Sigmoid colon (tissue), 7 donors: Measurements from ENCODE around the gene POLK. TPM values are rescaled to one million over a fixed set of nuclear protein-coding genes. Genes with fewer than 3 reads are reported as not detected.

Experiments used
- DNase-seq: peaks from one replicate; pipeline ENCODE4 v3.0.0-alpha.2; 2019
- H3K27ac ChIP-seq, 4 donors: fragments of 200-600 bp; sonication (generic); one replicate each; pipeline ENCODE4 v1.5.1; 2016 to 2019; ENCODE audit warnings: mild to moderate bottlenecking in 1 of 4
- H3K27me3 ChIP-seq, 3 donors: fragments of 200-600 bp; sonication (generic); one replicate each; pipeline ENCODE4 v1.5.1; 2019; ENCODE audit warnings: mild to moderate bottlenecking in 1 of 3
- H3K36me3 ChIP-seq, 4 donors: fragments of 200-600 bp; sonication (generic); one replicate each; pipeline ENCODE4 v1.5.1; 2016 to 2019
- H3K4me1 ChIP-seq, 4 donors: fragments of 200-600 bp; sonication (generic); one replicate each; pipeline ENCODE4 v1.5.1; 2017 to 2019
- H3K4me3 ChIP-seq, 4 donors: fragments of 200-600 bp; sonication (generic); one replicate each; pipeline ENCODE4 v1.5.1; 2017 to 2019; ENCODE audit warnings: mild to moderate bottlenecking in 2 of 4, moderate library complexity in 1 of 4
- H3K9me3 ChIP-seq, 4 donors: fragments of 200-600 bp in 3 of 4; sonication (generic) in 3 of 4; one replicate each; pipeline versions ENCODE4 v1.5.1 to v1.6.1; 2013 to 2019
- EP300 ChIP-seq, 4 donors: sonication (generic); formaldehyde crosslinking; IDR thresholded peaks; one replicate each; pipeline ENCODE4 v1.6.1; 2017; ENCODE audit warnings: antibody characterized with exemption in 4 of 4
- POLR2A ChIP-seq, 2 donors: fragments of 450-650 bp; IDR thresholded peaks; one replicate each; pipeline ENCODE4 v1.6.1; 2016; ENCODE audit warnings: antibody characterized with exemption in 2 of 2, mild to moderate bottlenecking in 2 of 2, moderate library complexity in 2 of 2
- POLR2AphosphoS5 ChIP-seq, 4 donors: sonication (generic); formaldehyde crosslinking; IDR thresholded peaks; one replicate each; pipeline ENCODE4 v1.6.1; 2017; ENCODE audit warnings: antibody characterized with exemption in 4 of 4
- WGBS, 2 donors: extraction: QIAGEN DNeasy Blood & Tissue Kit; methylation state at CpG; one replicate each; pipeline ENCODE4 v1.1.7; 2013; 5-methylcytosine and 5-hydroxymethylcytosine counted together
- intact Hi-C: fragments of 100-400 bp; cut with DNase I; formaldehyde crosslinking; loops from one replicate; pipeline ENCODE4 v1.15.1; 2023
- polyA plus RNA-seq, 3 donors: library from polyadenylated mRNA; stranded (reverse); fragments of 200-250 nt; gene quantifications; one replicate each; pipeline ENCODE4 v1.2.3, GENCODE V29; 2013
- total RNA-seq, 4 donors: library from RNA; depleted of rRNA; stranded (reverse); fragments of >200 nt; gene quantifications; one replicate each; pipeline ENCODE4 v1.1.0, GENCODE V29; 2016
- TF ChIP-seq, protein P1 (sequence below), 4 experiments: fragments of 450-650 bp in 3 of 4; fragments of 200-600 bp in 1 of 4; IDR thresholded peaks; one replicate each; pipeline ENCODE4 v1.5.1; 2016 to 2019; ENCODE audit warnings: antibody characterized with exemption in 4 of 4, mild to moderate bottlenecking in 3 of 4, moderate library complexity in 2 of 4
- donor health status: healthy with polysubstance abuse.
- donor health status: Bipolar disorder and iron deficiency.
- donor health status: healthy.

Gene POLK
- total and polyA plus RNA-seq, 7 donors = 3.9 to 48.5 (median 35.2) TPM

- DNase-seq = no peak
Observed at GRCh38 chr5:75623846-75624245, 112.2 kb downstream of the POLK start.

GRCh38 chr5:75626959-75627358, 115.3 kb downstream of the POLK start:
- H3K4me3 ChIP-seq = no peak overlapping the region
- H3K36me3 ChIP-seq = no peaks in the 10 kb centered on the region
- intact Hi-C loops = no loop called here

More at GRCh38 chr5:75623846-75624245, 112.2 kb downstream of the POLK start:
- TF ChIP-seq, protein P1, sequence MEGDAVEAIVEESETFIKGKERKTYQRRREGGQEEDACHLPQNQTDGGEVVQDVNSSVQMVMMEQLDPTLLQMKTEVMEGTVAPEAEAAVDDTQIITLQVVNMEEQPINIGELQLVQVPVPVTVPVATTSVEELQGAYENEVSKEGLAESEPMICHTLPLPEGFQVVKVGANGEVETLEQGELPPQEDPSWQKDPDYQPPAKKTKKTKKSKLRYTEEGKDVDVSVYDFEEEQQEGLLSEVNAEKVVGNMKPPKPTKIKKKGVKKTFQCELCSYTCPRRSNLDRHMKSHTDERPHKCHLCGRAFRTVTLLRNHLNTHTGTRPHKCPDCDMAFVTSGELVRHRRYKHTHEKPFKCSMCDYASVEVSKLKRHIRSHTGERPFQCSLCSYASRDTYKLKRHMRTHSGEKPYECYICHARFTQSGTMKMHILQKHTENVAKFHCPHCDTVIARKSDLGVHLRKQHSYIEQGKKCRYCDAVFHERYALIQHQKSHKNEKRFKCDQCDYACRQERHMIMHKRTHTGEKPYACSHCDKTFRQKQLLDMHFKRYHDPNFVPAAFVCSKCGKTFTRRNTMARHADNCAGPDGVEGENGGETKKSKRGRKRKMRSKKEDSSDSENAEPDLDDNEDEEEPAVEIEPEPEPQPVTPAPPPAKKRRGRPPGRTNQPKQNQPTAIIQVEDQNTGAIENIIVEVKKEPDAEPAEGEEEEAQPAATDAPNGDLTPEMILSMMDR (IDR thresholded peaks at IDR 0.05) = no peak
- TF ChIP-seq POLR2AphosphoS5 (IDR thresholded peaks at IDR 0.05) = no peak
- no peak for TF ChIP-seq POLR2A (IDR thresholded peaks at IDR 0.05)
- TF ChIP-seq EP300 (IDR thresholded peaks at IDR 0.05) = no peak
- Histone ChIP-seq H3K4me1 (peaks cover 0 to 6% (median 0%) of the 10 kb centered on the region in 4 donors), H3K27me3 (no peaks in the 10 kb centered on the region), H3K9me3 (no peaks in the 10 kb centered on the region), H3K27ac (no peak overlapping the region), H3K36me3 (no peaks in the 10 kb centered on the region), H3K4me3 (no peak overlapping the region)
- intact Hi-C loops = no loop called here

DNA sequence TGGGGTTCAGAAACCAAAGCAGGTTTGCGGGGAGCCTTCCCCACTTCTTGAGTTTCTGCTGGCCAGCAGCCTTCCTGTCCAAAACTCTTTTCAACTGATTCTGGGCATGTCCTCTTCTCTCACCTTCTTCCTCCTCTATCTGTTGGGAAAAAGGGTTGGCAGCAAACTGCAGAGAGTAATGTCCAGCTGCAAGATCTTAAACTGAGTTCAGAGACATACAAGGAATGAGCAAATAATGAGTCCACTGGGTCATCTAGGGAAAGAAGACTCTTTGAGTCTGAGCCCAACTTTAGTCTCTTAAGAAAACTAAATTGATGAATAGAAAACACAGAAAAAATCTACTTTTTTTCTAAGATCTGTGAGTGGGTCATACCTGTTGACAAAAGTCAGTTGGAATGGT, 116.1 kb downstream of the POLK start:
- 94 to 100% methylated on average over 1 of the region's 1 CpG for WGBS, 2 donors
- Histone ChIP-seq H3K9me3 (no peaks in the 10 kb centered on the region), H3K36me3 (no peaks in the 10 kb centered on the region), H3K4me3 (no peak overlapping the region), H3K27me3 (no peaks in the 10 kb centered on the region), H3K4me1 (no peaks in the 10 kb centered on the region), H3K27ac (no peak overlapping the region)
- no peak for DNase-seq
- intact Hi-C loops = no loop called here
- TF ChIP-seq EP300 (IDR thresholded peaks at IDR 0.05) (no peak), POLR2AphosphoS5 (IDR thresholded peaks at IDR 0.05) (no peak), POLR2A (IDR thresholded peaks at IDR 0.05) (no peak)
- TF ChIP-seq, protein P1 (IDR thresholded peaks at IDR 0.05) = no peak

More at GRCh38 chr5:75626959-75627358, 115.3 kb downstream of the POLK start:
- Histone ChIP-seq H3K4me1 (no peaks in the 10 kb centered on the region), H3K9me3 (no peaks in the 10 kb centered on the region), H3K27me3 (no peaks in the 10 kb centered on the region), H3K27ac (no peak overlapping the region)
- TF ChIP-seq POLR2AphosphoS5 (IDR thresholded peaks at IDR 0.05) (no peak), EP300 (IDR thresholded peaks at IDR 0.05) (no peak), POLR2A (IDR thresholded peaks at IDR 0.05) (no peak)
- TF ChIP-seq, protein P1 (IDR thresholded peaks at IDR 0.05) = no peak
- no peak for DNase-seq

DNA sequence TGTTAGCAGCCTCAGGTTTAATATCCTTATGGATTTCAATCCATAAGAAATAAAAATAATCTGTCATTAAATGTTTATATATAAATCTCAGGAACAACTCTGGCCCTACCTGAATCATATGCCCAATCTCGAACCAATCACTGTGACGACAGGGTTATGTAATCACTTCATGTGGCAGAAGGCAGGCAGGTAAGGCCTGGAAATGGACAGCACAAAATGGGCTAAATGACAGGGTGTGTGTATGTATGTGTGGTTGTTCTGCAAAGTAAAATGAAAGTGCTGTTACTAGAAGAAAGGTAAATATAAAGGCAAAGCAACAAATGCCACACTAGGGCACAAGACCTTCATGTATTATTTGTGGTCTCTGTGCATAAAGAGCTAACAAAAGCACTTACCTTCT, 119.2 kb downstream of the POLK start:
- Histone ChIP-seq H3K4me1 (no peaks in the 10 kb centered on the region), H3K4me3 (no peak overlapping the region), H3K9me3 (no peaks in the 10 kb centered on the region), H3K27ac (no peak overlapping the region), H3K27me3 (no peaks in the 10 kb centered on the region), H3K36me3 (no peaks in the 10 kb centered on the region)
- WGBS, 2 donors = 67 to 89% methylated on average over 2 of the region's 2 CpGs
- TF ChIP-seq POLR2AphosphoS5 (IDR thresholded peaks at IDR 0.05) (no peak), EP300 (IDR thresholded peaks at IDR 0.05) (no peak), POLR2A (IDR thresholded peaks at IDR 0.05) (no peak)
- TF ChIP-seq, protein P1 (IDR thresholded peaks at IDR 0.05) = no peak
- intact Hi-C loops = no loop called here
- DNase-seq = no peak

GRCh38 chr5:75632321-75632720, 120.6 kb downstream of the POLK start:
- DNase-seq = no peak
- no peak overlapping the region for H3K4me3 ChIP-seq
- WGBS, 2 donors = 94 to 97% methylated on average over 1 of the region's 1 CpG

More at GRCh38 chr5:75632321-75632720, 120.6 kb downstream of the POLK start:
- TF ChIP-seq POLR2A (IDR thresholded peaks at IDR 0.05) = no peak
- no peak for TF ChIP-seq POLR2AphosphoS5 (IDR thresholded peaks at IDR 0.05)
- intact Hi-C loops = no loop called here
- Histone ChIP-seq H3K36me3 (no peaks in the 10 kb centered on the region), H3K4me1 (no peaks in the 10 kb centered on the region), H3K9me3 (no peaks in the 10 kb centered on the region), H3K27ac (no peak overlapping the region), H3K27me3 (no peaks in the 10 kb centered on the region)
